SK-N-SH treated with all-trans-retinoic acid at 6 μM for 48 hours (cell line): Measurements from ENCODE around the gene PCDHGA1.

Experiments used
- CSDC2 ChIP-seq: fragments of 250-450 bp; sonication (Bioruptor Pico); IDR thresholded peaks from 2 replicates; pipeline ENCODE4 v1.5.0; 2020; ENCODE audit warnings: mild to moderate bottlenecking, moderate library complexity
- ISL1 ChIP-seq: fragments of 250-450 bp; sonication (Bioruptor Pico); IDR thresholded peaks from 2 replicates; pipeline ENCODE4 v2.1.2; 2022; ENCODE audit warnings: mild to moderate bottlenecking, moderate library complexity
- RARB ChIP-seq: fragments of 250-450 bp; sonication (Bioruptor Pico); IDR thresholded peaks from 2 replicates; pipeline ENCODE4 v1.8.0; 2021; ENCODE audit warnings: mild to moderate bottlenecking, moderate library complexity
- SNAI2 ChIP-seq: fragments of 250-450 bp; sonication (Bioruptor Pico); IDR thresholded peaks from 2 replicates; pipeline ENCODE4 v1.5.0; 2020; ENCODE audit warnings: mild to moderate bottlenecking, moderate library complexity
- ZC3H10 ChIP-seq: fragments of 250-450 bp; sonication (Bioruptor Pico); IDR thresholded peaks from 2 replicates; pipeline ENCODE4 v1.5.1; 2021; ENCODE audit warnings: mild to moderate bottlenecking, moderate library complexity
- ZFP3 ChIP-seq: fragments of 250-450 bp; sonication (Bioruptor Pico); IDR thresholded peaks from 2 replicates; pipeline ENCODE4 v1.5.0; 2020; ENCODE audit warnings: mild to moderate bottlenecking, moderate library complexity
- TF ChIP-seq, protein P1 (sequence below): fragments of 250-450 bp; sonication (Bioruptor Pico); IDR thresholded peaks from 2 replicates; pipeline ENCODE4 v1.8.0; 2020; ENCODE audit warnings: mild to moderate bottlenecking, moderate library complexity, borderline replicate concordance

DNA sequence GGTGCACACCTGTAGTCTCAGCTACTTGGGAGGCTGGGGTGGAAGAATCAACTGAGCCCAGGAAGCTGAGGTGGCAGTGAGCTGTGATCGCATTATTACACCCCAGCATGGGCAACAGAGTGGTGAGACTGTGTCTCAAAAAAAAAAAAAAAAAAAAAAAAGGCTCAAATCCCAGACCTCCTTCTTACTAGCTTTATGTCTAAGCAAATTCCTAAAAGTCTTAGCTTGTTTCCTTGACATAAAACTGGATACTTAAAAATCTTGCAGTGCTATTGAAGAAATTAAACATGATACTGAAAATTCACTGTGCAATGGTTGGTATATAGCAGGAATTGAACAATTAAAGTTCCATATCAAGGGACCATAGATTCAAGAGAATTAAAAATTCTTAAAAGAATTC is 203.6 kb downstream of the PCDHGA1 start:
- TF ChIP-seq SNAI2 (CRISPR knock-in tag) = no peak
- no peak for TF ChIP-seq ZC3H10
- TF ChIP-seq, protein P1, sequence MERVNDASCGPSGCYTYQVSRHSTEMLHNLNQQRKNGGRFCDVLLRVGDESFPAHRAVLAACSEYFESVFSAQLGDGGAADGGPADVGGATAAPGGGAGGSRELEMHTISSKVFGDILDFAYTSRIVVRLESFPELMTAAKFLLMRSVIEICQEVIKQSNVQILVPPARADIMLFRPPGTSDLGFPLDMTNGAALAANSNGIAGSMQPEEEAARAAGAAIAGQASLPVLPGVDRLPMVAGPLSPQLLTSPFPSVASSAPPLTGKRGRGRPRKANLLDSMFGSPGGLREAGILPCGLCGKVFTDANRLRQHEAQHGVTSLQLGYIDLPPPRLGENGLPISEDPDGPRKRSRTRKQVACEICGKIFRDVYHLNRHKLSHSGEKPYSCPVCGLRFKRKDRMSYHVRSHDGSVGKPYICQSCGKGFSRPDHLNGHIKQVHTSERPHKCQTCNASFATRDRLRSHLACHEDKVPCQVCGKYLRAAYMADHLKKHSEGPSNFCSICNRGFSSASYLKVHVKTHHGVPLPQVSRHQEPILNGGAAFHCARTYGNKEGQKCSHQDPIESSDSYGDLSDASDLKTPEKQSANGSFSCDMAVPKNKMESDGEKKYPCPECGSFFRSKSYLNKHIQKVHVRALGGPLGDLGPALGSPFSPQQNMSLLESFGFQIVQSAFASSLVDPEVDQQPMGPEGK (CRISPR knock-in tag) = no peak
- TF ChIP-seq ZFP3 (CRISPR knock-in tag) = no peak
- no peak for TF ChIP-seq CSDC2 (CRISPR knock-in tag)
- TF ChIP-seq RARB = no peak
- TF ChIP-seq ISL1 (CRISPR knock-in tag) = no peak
